ENCODE measurements around the gene BRAT1. TPM values are rescaled to one million over a fixed set of nuclear protein-coding genes. Genes with fewer than 3 reads are reported as not detected.

BRAT1 gene
- total RNA-seq, 1 donor from 2014 or later = 35.2 TPM

GRCh38 chr7:2510909-2511768 is 44.2 kb downstream of the BRAT1 start:
- DNase-seq (ENCODE audit: low spot score) = no peak

GRCh38 chr7:2510130-2510776 is 45.1 kb downstream of the BRAT1 start:
- no peak for DNase-seq (ENCODE audit: low spot score)

GRCh38 chr7:2509298-2509906 is 45.9 kb downstream of the BRAT1 start:
- DNase-seq (ENCODE audit: low spot score) = no peak

GRCh38 chr7:2508327-2509215 is 46.8 kb downstream of the BRAT1 start:
- peak; percentile 66 for DNase-seq (ENCODE audit: low spot score)

GRCh38 chr7:2507917-2508306 is 47.4 kb downstream of the BRAT1 start:
- DNase-seq (ENCODE audit: low spot score) = no peak

- no peak for DNase-seq (ENCODE audit: low spot score)
Observed at GRCh38 chr7:2507208-2507916, 48.0 kb downstream of the BRAT1 start.

- no peak for DNase-seq (ENCODE audit: low spot score)
Observed at GRCh38 chr7:2505401-2505800, 49.9 kb downstream of the BRAT1 start.

- no peak for DNase-seq (ENCODE audit: low spot score)
Observed at GRCh38 chr7:2504889-2505375, 50.4 kb downstream of the BRAT1 start.

GRCh38 chr7:2504128-2504888 is 51.0 kb downstream of the BRAT1 start:
- DNase-seq (ENCODE audit: low spot score) = no peak

- no peak for DNase-seq (ENCODE audit: low spot score)
Observed at GRCh38 chr7:2503056-2503941, 52.0 kb downstream of the BRAT1 start.

GRCh38 chr7:2502647-2502966 is 52.7 kb downstream of the BRAT1 start:
- DNase-seq (ENCODE audit: low spot score) = no peak

GRCh38 chr7:2501947-2502646 is 53.2 kb downstream of the BRAT1 start:
- DNase-seq (ENCODE audit: low spot score) = no peak

GRCh38 chr7:2500701-2501100 is 54.6 kb downstream of the BRAT1 start:
- no peak for DNase-seq (ENCODE audit: low spot score)

GRCh38 chr7:2499719-2500430 is 55.4 kb downstream of the BRAT1 start:
- DNase-seq (ENCODE audit: low spot score) = no peak

GRCh38 chr7:2499181-2499580 is 56.1 kb downstream of the BRAT1 start:
- DNase-seq (ENCODE audit: low spot score) = no peak

GRCh38 chr7:2498708-2499107 is 56.6 kb downstream of the BRAT1 start:
- DNase-seq (ENCODE audit: low spot score) = no peak

- no peak for DNase-seq (ENCODE audit: low spot score)
Observed at GRCh38 chr7:2497500-2498336, 57.6 kb downstream of the BRAT1 start.
